Measurements from ENCODE around the gene TRIP10. TPM values are rescaled to one million over a fixed set of nuclear protein-coding genes. Genes with fewer than 3 reads are reported as not detected.

Gene TRIP10
- total RNA-seq, 2 donors from 2014 or later = 111 to 116 TPM

GRCh38 chr19:6718741-6719539, 20.5 kb upstream of the TRIP10 start:
- no peak overlapping the region for H3K9ac ChIP-seq (ENCODE audit: extremely low read depth, low read length, poor library complexity, severe bottlenecking)
- TF ChIP-seq CTCF (conservative IDR thresholded peaks at IDR 0.05) = no peak
- H3K9me3 ChIP-seq (ENCODE audit: control insufficient read depth, low read length) = peaks cover 5% of the 10 kb centered on the region
- peaks cover 7% of the 10 kb centered on the region for H3K4me1 Mint-ChIP-seq
- no peaks in the 10 kb centered on the region for H3K4me1 ChIP-seq (ENCODE audit: control insufficient read depth, insufficient read depth, low read length)
- H3K4me3 ChIP-seq (ENCODE audit: low read length) = no peak overlapping the region
- DNase-seq = peak; percentile 94
- no peaks in the 10 kb centered on the region for H3K36me3 Mint-ChIP-seq (ENCODE audit: low read depth)
- H3K27me3 ChIP-seq (ENCODE audit: control insufficient read depth, insufficient read depth, low read length, poor library complexity, severe bottlenecking) = no peaks in the 10 kb centered on the region
- H3K36me3 ChIP-seq (ENCODE audit: control insufficient read depth, insufficient read depth, low read length) = no peaks in the 10 kb centered on the region
- H3K9me3 Mint-ChIP-seq = peaks cover 10% of the 10 kb centered on the region
- H3K27ac ChIP-seq (ENCODE audit: low read depth, low read length) = no peak overlapping the region
- H3K27ac Mint-ChIP-seq = no peak overlapping the region
- WGBS, 2 experiments (ENCODE audit: insufficient coverage in 1 of 2, insufficient read length in 1 of 2) = 92 to 96% methylated on average over 12 to 21 of the region's 21 CpGs
- H3K4me3 Mint-ChIP-seq = no peak overlapping the region
- peaks cover 5% of the 10 kb centered on the region for H3K27me3 Mint-ChIP-seq (ENCODE audit: insufficient read depth)

DNA sequence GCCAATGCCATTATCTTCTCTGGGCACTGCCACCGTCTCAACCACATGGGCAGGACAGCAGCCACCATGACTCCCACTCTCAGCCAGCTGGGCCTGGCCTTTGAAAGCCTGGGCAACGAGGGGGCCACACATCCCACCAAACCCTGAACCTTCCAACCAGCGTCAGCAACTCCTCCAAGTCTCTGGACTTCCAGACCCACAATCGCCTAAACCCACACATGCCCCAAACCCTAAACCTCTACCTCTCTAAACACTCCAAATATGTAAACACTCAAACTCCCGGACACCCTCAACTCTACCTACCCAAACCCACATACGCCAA, 20.0 kb upstream of the TRIP10 start:
- Histone ChIP-seq H3K9ac (ENCODE audit: extremely low read depth, low read length, poor library complexity, severe bottlenecking) (no peak overlapping the region), H3K27ac (ENCODE audit: low read depth, low read length) (no peak overlapping the region), H3K36me3 (ENCODE audit: control insufficient read depth, insufficient read depth, low read length) (no peaks in the 10 kb centered on the region), H3K9me3 (ENCODE audit: control insufficient read depth, low read length) (peaks cover 5% of the 10 kb centered on the region), H3K4me1 (ENCODE audit: control insufficient read depth, insufficient read depth, low read length) (no peaks in the 10 kb centered on the region), H3K4me3 (ENCODE audit: low read length) (no peak overlapping the region), H3K27me3 (ENCODE audit: control insufficient read depth, insufficient read depth, low read length, poor library complexity, severe bottlenecking) (no peaks in the 10 kb centered on the region)
- Mint-ChIP-seq H3K36me3 (ENCODE audit: low read depth) (no peaks in the 10 kb centered on the region), H3K4me3 (no peak overlapping the region), H3K27ac (no peak overlapping the region), H3K27me3 (ENCODE audit: insufficient read depth) (peaks cover 5% of the 10 kb centered on the region), H3K4me1 (peaks cover 7% of the 10 kb centered on the region), H3K9me3 (peaks cover 10% of the 10 kb centered on the region)
- no peak for TF ChIP-seq CTCF (conservative IDR thresholded peaks at IDR 0.05)
- 87 to 96% methylated on average over 3 to 6 of the region's 6 CpGs for WGBS, 2 experiments (ENCODE audit: insufficient coverage in 1 of 2, insufficient read length in 1 of 2)
- DNase-seq = no peak

GRCh38 chr19:6719992-6720368, 19.5 kb upstream of the TRIP10 start:
- no peaks in the 10 kb centered on the region for H3K27me3 ChIP-seq (ENCODE audit: control insufficient read depth, insufficient read depth, low read length, poor library complexity, severe bottlenecking)
- peaks cover 7% of the 10 kb centered on the region for H3K4me1 Mint-ChIP-seq
- H3K4me3 ChIP-seq (ENCODE audit: low read length) = no peak overlapping the region
- H3K36me3 ChIP-seq (ENCODE audit: control insufficient read depth, insufficient read depth, low read length) = no peaks in the 10 kb centered on the region
- H3K27ac Mint-ChIP-seq = no peak overlapping the region
- peaks cover 5% of the 10 kb centered on the region for H3K27me3 Mint-ChIP-seq (ENCODE audit: insufficient read depth)
- no peaks in the 10 kb centered on the region for H3K4me1 ChIP-seq (ENCODE audit: control insufficient read depth, insufficient read depth, low read length)
- 90 to 100% methylated on average over 3 of the region's 3 CpGs for WGBS, 2 experiments (ENCODE audit: insufficient coverage in 1 of 2, insufficient read length in 1 of 2)
- H3K27ac ChIP-seq (ENCODE audit: low read depth, low read length) = no peak overlapping the region
- H3K9me3 Mint-ChIP-seq = peaks cover 10% of the 10 kb centered on the region
- no peak for DNase-seq
- H3K9ac ChIP-seq (ENCODE audit: extremely low read depth, low read length, poor library complexity, severe bottlenecking) = no peak overlapping the region
- H3K36me3 Mint-ChIP-seq (ENCODE audit: low read depth) = no peaks in the 10 kb centered on the region
- TF ChIP-seq CTCF (conservative IDR thresholded peaks at IDR 0.05) = no peak
- H3K9me3 ChIP-seq (ENCODE audit: control insufficient read depth, low read length) = peaks cover 5% of the 10 kb centered on the region
- no peak overlapping the region for H3K4me3 Mint-ChIP-seq

Data from endodermal cell (in vitro differentiated cells).